Measurements from ENCODE around the gene CMSS1. TPM values are rescaled to one million over a fixed set of nuclear protein-coding genes. Genes with fewer than 3 reads are reported as not detected.
A peak's percentile ranks its signal among the peaks of the same experiment; 100 is the strongest.

CMSS1 gene
- total RNA-seq = 7.5 and 15.5 TPM in 2 replicates

- DNase-seq = peak; percentile 96
Observed at GRCh38 chr3:99817437-99818240, at the start of gene CMSS1. CMSS1 (plus strand) TSS chr3:99817862.

- DNase-seq = no peak
Observed at GRCh38 chr3:99768126-99768525, 49.5 kb upstream of the CMSS1 start.

GRCh38 chr3:99768808-99769501 lies 48.7 kb upstream of the CMSS1 start:
- DNase-seq = peak; percentile 20

DNA sequence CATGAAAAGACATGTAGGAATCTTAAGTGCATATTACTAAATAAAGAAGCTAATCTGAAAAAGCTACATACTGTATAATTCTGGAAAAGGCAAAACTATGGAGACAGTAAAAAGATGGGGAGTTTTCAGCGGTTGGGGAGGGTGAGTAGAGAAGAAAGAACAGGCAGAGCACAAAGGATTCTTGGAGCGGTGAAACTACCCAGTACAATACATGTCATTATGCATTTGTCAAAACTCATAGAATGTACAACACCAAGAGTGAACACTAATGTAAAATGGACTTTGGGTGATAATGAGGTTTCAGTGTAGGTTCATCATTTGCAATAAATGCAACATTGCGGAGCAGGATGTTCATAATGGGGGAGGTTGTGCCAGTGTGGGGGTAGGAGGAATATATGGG lies 45.5 kb upstream of the CMSS1 start:
- no peak for DNase-seq

- no peak for DNase-seq
Observed at GRCh38 chr3:99772671-99773070, 45.0 kb upstream of the CMSS1 start.

GRCh38 chr3:99774467-99774866 lies 43.2 kb upstream of the CMSS1 start:
- DNase-seq = peak; percentile 22

- no peak for DNase-seq
Observed at GRCh38 chr3:99776516-99777209, 41.0 kb upstream of the CMSS1 start.

DNA sequence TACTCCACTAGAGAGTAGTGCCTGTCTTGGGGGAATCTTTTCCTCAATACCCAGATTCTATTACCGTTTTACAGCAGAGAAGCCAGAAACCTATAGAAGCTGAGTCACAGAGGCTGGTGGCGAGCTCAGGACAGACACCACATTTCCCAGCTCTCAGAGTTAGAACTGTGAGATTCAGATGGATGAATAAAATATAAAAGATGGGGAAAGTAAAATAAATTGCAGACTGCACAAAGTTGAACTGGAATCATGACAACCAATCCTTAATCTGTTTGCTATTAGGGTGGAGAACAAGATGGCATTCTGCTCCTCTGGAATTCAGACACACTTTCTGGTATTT lies 40.5 kb upstream of the CMSS1 start:
- no peak for DNase-seq

- DNase-seq = no peak
Observed at GRCh38 chr3:99777708-99778107, 40.0 kb upstream of the CMSS1 start.

GRCh38 chr3:99780749-99781148 lies 36.9 kb upstream of the CMSS1 start:
- DNase-seq = no peak

GRCh38 chr3:99781761-99782160 lies 35.9 kb upstream of the CMSS1 start:
- DNase-seq = no peak

DNA sequence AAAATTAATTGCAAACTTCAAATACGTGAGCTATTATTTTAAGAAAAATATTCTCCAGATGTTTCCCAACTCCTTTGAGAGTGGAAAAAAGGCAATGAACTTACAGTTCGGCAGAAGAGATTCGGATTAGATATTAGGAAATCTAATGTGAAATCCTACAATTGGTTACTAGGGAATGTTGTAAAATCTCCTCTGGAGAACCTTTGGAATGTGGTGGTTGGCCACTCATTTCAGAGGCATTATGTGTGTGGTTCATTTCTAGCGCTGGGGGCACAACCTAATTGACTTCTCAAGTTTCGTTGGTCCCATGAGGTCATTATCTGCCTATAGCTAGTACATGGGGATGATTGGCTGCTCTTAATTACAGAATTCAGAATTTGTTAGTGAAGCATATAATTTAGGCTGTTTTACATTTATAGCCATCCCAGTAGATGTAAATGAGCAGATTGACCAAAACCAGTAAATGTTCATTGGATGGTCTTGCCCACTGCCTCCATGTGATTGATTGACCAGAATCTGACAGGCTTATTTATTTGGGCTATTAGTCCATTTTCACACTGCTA lies 34.6 kb upstream of the CMSS1 start:
- no peak for DNase-seq

DNA sequence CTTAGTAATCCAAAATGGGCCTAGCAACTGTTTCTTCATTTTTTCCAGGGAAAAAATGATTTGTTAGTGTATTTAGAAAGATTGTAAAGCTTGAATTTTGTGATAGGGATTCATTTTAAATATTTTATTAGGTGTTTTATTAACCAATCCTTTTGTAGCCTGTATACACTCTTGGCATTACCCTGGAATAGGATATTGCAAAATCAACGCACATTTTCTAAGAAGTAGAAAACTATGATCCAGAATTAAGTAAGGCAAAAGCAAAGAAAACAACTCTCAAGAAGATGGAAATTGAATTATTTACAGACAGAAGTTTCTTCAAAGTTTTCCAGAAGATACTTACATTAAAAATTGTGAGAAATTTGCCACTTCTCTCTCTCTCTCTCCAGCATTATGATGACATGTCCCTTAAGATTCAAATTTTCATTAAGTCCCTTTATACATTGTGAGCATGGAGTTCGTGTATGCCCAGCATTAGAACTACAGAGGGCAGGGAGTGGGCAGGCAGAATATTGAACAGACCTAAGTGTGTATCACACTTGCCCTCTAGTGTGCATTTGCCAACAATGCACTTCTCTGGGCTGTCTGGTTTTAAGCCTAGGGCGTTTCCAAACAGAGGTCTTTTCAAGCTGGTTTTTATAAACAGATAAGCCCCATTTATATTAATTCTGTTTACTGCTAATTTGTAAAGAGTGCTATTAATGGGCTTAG lies 28.5 kb upstream of the CMSS1 start:
- DNase-seq = peak; percentile 79

DNA sequence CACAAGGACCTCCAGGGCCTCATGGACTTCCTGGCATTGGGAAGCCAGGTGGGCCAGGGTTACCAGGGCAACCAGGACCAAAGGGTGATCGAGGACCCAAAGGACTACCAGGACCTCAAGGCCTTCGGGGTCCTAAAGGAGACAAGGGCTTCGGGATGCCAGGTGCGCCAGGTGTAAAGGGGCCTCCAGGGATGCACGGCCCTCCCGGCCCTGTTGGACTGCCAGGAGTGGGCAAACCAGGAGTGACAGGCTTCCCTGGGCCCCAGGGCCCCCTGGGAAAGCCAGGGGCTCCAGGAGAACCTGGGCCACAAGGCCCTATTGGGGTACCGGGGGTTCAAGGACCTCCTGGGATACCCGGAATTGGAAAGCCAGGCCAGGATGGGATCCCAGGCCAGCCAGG lies 23.2 kb upstream of the CMSS1 start:
- no peak for DNase-seq

GRCh38 chr3:99795573-99795972 lies 22.1 kb upstream of the CMSS1 start:
- DNase-seq = no peak

GRCh38 chr3:99799422-99799821 lies 18.2 kb upstream of the CMSS1 start:
- DNase-seq = no peak

- DNase-seq = no peak
Observed at GRCh38 chr3:99803297-99803696, 14.4 kb upstream of the CMSS1 start.

GRCh38 chr3:99805160-99805559 lies 12.5 kb upstream of the CMSS1 start:
- DNase-seq = no peak

GRCh38 chr3:99808163-99808794 lies 9.4 kb upstream of the CMSS1 start:
- peak; percentile 93 for DNase-seq

- no peak for DNase-seq
Observed at GRCh38 chr3:99809565-99809964, 8.1 kb upstream of the CMSS1 start.

DNA sequence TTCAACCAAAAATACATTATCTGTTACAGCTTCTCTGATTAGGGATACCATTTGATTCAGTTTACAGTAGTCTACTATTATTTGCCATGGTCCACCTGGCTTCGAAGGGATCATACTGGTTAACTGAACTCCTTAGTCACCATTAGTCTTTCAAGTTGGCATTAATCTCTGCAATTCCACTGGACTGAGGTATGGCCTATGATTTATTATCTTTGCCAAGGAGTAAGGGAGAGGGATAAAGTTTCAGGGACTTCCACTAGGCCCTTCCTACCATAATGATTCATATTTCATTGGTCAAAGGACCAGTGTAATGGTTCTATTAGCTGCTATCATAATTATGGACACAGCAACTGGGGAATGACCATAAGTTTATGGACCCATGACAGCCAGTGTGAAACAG lies 7.3 kb upstream of the CMSS1 start:
- no peak for DNase-seq

- DNase-seq = no peak
Observed at GRCh38 chr3:99817047-99817436, 620 bp upstream of the CMSS1 start.
